IPS-18a (cell line): ENCODE measurements around the gene PSMA7.

Experiments used
- H3K27ac ChIP-seq: one replicate; pipeline ENCODE4 v1.5.1; 2013; ENCODE audit warnings: low read length
- H3K27me3 ChIP-seq: one replicate; pipeline ENCODE4 v1.6.1; 2013; ENCODE audit warnings: mild to moderate bottlenecking, low read length; ENCODE audit not compliant: control insufficient read depth, insufficient read depth
- H3K36me3 ChIP-seq: one replicate; pipeline ENCODE4 v1.6.1; 2013; ENCODE audit warnings: low read depth, low read length; ENCODE audit not compliant: control insufficient read depth
- H3K4me1 ChIP-seq: one replicate; pipeline ENCODE4 v1.6.1; 2013; ENCODE audit warnings: low read depth, low read length; ENCODE audit not compliant: control insufficient read depth
- H3K4me3 ChIP-seq: one replicate; pipeline ENCODE4 v1.5.1; 2013; ENCODE audit warnings: low read length
- H3K9ac ChIP-seq: one replicate; pipeline ENCODE4 v1.6.1; 2013; ENCODE audit warnings: mild to moderate bottlenecking, low read length, moderate library complexity
- H3K9me3 ChIP-seq: one replicate; pipeline ENCODE4 v1.6.1; 2013; ENCODE audit warnings: low read depth, low read length; ENCODE audit not compliant: control insufficient read depth

Gene PSMA7

GRCh38 chr20:62104791-62105345, 38.3 kb downstream of the PSMA7 start:
- Histone ChIP-seq H3K27me3 (no peaks in the 10 kb centered on the region), H3K9me3 (peaks cover 4% of the 10 kb centered on the region), H3K4me1 (peaks cover 3% of the 10 kb centered on the region), H3K4me3 (no peak overlapping the region), H3K27ac (no peak overlapping the region), H3K9ac (no peak overlapping the region), H3K36me3 (no peaks in the 10 kb centered on the region)

GRCh38 chr20:62104234-62104789, 38.9 kb downstream of the PSMA7 start:
- H3K36me3 ChIP-seq = no peaks in the 10 kb centered on the region
- H3K9me3 ChIP-seq = peaks cover 3% of the 10 kb centered on the region
- H3K4me1 ChIP-seq = peaks cover 3% of the 10 kb centered on the region
- no peak overlapping the region for H3K9ac ChIP-seq
- no peak overlapping the region for H3K4me3 ChIP-seq
- no peak overlapping the region for H3K27ac ChIP-seq
- H3K27me3 ChIP-seq = no peaks in the 10 kb centered on the region

DNA sequence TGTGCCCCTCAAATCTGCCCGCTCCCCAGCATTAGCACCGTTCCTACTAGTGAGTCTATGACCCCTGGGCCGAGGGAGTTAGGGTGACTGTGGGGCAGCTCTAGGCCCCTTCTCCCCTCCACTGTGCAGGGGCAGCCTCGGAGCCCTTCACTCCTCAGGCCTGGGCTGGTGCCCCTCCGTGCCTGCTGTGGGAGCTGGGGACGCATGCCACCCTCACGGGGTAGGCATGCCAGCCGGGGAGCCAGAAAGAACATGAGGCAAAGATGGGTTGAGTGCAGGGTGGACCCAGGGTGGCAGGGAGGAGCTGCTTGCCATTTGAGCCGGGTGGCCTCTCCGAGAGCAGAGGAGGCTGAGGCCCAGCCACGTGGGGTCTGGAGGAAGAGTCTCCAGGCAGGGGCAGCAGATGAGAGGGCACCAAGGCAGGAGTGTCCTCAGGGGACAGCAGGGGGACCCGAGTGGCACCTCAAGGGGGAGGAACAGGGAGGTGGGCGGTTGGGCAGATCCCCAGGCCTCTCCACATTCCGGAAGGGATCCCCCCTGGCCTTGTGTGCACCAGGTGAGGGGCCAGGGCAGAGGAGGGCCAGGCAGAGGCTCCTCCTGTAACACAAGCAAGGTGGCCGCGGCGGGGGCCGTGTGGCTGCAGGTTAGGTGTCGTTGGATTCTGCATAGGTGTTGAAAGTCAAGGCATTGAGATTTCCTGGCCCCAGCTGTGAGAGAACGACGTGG, 39.5 kb downstream of the PSMA7 start:
- Histone ChIP-seq H3K9ac (no peak overlapping the region), H3K9me3 (no peaks in the 10 kb centered on the region), H3K4me3 (no peak overlapping the region), H3K4me1 (peaks cover 3% of the 10 kb centered on the region), H3K27me3 (no peaks in the 10 kb centered on the region), H3K27ac (no peak overlapping the region), H3K36me3 (no peaks in the 10 kb centered on the region)

DNA sequence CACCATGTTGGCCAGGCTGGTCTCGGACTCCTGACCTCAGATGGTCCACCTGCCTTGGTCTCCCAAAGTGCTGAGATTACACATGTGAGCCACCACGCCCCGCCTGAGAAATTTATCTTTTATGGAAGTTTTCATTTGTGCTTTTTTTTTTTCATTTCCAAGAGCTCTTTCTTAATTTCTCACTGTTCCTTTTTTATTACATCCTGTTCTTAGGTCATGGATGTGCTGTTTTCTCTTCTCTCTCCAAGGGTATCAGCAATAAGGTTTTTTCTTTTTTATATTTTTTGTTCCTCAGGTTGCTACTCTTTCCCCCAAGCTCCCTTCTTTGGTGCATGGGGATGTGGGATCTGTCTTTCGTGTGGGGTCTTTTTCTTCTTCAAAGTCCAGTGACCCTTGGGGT, 42.1 kb downstream of the PSMA7 start:
- no peak overlapping the region for H3K27ac ChIP-seq
- H3K27me3 ChIP-seq = no peaks in the 10 kb centered on the region
- peaks cover 3% of the 10 kb centered on the region for H3K4me1 ChIP-seq
- no peaks in the 10 kb centered on the region for H3K36me3 ChIP-seq
- H3K9ac ChIP-seq = no peak overlapping the region
- H3K4me3 ChIP-seq = no peak overlapping the region
- H3K9me3 ChIP-seq = no peaks in the 10 kb centered on the region

GRCh38 chr20:62097881-62098407, 45.2 kb downstream of the PSMA7 start:
- Histone ChIP-seq H3K4me1 (no peaks in the 10 kb centered on the region), H3K27ac (no peak overlapping the region), H3K4me3 (no peak overlapping the region), H3K27me3 (no peaks in the 10 kb centered on the region), H3K9ac (no peak overlapping the region), H3K9me3 (no peaks in the 10 kb centered on the region), H3K36me3 (no peaks in the 10 kb centered on the region)

- Histone ChIP-seq H3K4me1 (no peaks in the 10 kb centered on the region), H3K27me3 (no peaks in the 10 kb centered on the region), H3K36me3 (no peaks in the 10 kb centered on the region), H3K9ac (no peak overlapping the region), H3K27ac (no peak overlapping the region), H3K9me3 (no peaks in the 10 kb centered on the region), H3K4me3 (no peak overlapping the region)
Observed at GRCh38 chr20:62096421-62097380, 46.5 kb downstream of the PSMA7 start.

DNA sequence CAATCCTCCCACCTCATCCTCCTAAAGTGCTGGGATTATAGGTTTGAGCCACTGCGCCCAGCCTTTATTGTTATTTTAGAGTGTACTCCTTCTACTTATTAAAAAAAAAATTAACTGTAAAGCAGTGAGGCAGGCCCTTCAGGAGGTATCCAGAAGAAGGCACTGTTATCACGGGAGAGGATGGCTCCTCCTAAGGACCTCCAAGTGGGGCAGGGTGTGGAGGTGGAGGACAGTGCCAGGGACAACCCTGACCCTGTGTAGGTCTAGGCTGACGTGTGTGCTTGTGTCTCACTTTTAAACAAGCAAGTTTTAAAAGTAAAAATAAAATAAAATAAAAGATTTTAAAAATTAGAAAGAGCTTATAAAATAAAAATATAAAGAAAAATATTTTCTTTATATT, 53.8 kb downstream of the PSMA7 start:
- Histone ChIP-seq H3K4me1 (no peaks in the 10 kb centered on the region), H3K4me3 (no peak overlapping the region), H3K27ac (no peak overlapping the region), H3K27me3 (no peaks in the 10 kb centered on the region), H3K36me3 (no peaks in the 10 kb centered on the region), H3K9me3 (no peaks in the 10 kb centered on the region), H3K9ac (no peak overlapping the region)

GRCh38 chr20:62088258-62089127, 54.7 kb downstream of the PSMA7 start:
- no peaks in the 10 kb centered on the region for H3K4me1 ChIP-seq

DNA sequence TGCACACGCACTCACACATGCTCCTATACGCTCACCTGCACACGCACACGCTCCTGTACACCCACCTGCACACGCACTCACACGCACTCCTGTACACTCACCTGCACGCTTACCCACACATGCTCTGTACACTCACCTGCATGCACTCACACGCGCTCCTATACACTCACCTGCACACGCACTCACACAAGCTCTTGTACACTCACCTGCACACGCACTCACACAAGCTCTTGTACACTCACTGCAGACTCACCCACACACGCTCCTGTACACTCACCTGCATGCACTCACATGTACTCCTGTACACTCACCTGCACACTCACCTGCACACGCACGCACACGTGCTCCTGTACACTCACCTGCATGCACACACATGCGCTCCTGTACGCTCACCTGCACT, 55.6 kb downstream of the PSMA7 start:
- Histone ChIP-seq H3K36me3 (no peaks in the 10 kb centered on the region), H3K9me3 (no peaks in the 10 kb centered on the region), H3K4me3 (no peak overlapping the region), H3K4me1 (no peaks in the 10 kb centered on the region), H3K27me3 (no peaks in the 10 kb centered on the region), H3K9ac (no peak overlapping the region), H3K27ac (no peak overlapping the region)

More at GRCh38 chr20:62088258-62089127, 54.7 kb downstream of the PSMA7 start:
- no peaks in the 10 kb centered on the region for H3K9me3 ChIP-seq
- H3K4me3 ChIP-seq = no peak overlapping the region
- H3K9ac ChIP-seq = no peak overlapping the region
- H3K27ac ChIP-seq = no peak overlapping the region
- H3K36me3 ChIP-seq = no peaks in the 10 kb centered on the region
- no peaks in the 10 kb centered on the region for H3K27me3 ChIP-seq

GRCh38 chr20:62087227-62087626, 56.0 kb downstream of the PSMA7 start:
- Histone ChIP-seq H3K36me3 (no peaks in the 10 kb centered on the region), H3K27ac (no peak overlapping the region), H3K4me3 (no peak overlapping the region), H3K4me1 (no peaks in the 10 kb centered on the region), H3K9me3 (no peaks in the 10 kb centered on the region), H3K9ac (no peak overlapping the region), H3K27me3 (no peaks in the 10 kb centered on the region)
